IPS-NIHi7 (cell line): Measurements from ENCODE around the gene MCF2L2.
"Not testable (repeated sequence)": the region's sequence is repeated elsewhere in the genome, so short reads cannot be mapped to it uniquely, and the experiment has no call there.

Experiments used
- DNase-seq: peaks from one replicate; pipeline ENCODE4 v3.0.0; 2012; ENCODE audit warnings: mixed read lengths; ENCODE audit errors: extremely low spot score

The MCF2L2 gene

DNA sequence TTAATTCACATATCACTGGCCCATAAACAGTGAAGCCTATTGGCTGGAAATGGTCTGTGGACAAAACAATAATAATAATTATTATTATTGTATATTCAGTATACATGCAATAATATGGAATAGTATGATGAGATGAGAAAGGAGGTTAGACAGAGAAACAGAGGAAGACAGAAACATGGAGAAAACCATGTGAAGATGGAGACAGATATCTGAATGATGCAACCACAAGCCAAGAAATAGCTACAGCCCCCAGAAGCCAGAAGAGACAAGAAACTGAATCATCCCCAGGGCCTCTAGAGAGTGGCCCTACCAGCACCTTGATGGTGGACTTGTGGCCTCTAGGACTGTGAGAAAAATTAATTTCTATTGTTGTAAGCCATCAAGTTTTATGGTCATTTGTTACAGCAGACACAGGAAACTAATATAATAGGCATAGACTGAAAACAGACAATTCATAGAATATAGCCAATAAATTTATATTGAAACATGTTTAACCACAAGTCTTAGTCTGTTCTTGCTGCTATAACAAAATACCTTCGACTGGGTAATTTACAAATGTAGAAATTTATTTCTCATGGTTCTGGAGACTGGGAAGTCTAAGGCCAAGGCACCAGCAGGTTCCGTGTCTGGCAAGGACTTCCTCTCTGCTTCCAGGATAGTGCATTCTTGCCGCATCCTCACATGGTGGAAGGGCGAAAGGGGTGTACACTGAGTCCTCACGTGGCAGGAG lies 31.6 kb downstream of the MCF2L2 start:
- no peak for DNase-seq

DNA sequence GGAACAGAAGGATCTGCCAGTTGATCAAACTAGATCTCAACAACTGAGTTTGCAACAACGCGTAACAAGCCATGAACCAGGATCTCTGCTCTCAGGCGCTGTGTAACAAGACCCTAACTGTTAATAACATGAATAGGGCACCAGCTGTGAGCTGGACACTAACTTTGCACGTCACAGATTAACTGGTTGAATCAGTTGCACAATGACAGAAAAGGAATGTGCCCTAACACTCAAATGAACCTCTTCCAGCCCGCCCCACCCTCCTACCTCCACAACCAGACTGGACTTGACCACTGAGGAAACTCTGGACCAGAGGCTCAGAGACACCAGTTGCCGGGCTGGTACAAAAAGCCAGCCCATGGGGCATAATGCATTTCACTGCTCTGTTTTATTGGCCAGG lies 34.3 kb downstream of the MCF2L2 start:
- no peak for DNase-seq

DNA sequence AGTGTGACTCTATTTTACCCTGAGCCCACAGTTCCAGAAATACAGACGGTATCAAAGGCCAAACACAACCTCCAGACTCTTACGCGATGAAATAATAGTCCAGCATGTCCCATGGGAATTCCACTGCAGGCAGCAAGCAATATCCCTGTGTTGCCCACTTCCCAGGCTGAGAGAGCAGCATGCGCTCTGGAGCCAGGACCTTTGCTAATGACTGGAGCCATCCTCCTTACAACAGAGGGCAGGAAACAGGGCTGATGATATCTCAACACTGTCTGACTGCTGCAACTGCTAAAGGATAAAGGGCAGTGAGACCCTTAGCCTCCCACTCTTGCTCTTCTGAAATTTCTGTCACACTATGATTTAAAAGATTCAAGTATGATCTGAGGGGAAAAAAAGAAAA lies 34.8 kb downstream of the MCF2L2 start:
- no peak for DNase-seq

DNA sequence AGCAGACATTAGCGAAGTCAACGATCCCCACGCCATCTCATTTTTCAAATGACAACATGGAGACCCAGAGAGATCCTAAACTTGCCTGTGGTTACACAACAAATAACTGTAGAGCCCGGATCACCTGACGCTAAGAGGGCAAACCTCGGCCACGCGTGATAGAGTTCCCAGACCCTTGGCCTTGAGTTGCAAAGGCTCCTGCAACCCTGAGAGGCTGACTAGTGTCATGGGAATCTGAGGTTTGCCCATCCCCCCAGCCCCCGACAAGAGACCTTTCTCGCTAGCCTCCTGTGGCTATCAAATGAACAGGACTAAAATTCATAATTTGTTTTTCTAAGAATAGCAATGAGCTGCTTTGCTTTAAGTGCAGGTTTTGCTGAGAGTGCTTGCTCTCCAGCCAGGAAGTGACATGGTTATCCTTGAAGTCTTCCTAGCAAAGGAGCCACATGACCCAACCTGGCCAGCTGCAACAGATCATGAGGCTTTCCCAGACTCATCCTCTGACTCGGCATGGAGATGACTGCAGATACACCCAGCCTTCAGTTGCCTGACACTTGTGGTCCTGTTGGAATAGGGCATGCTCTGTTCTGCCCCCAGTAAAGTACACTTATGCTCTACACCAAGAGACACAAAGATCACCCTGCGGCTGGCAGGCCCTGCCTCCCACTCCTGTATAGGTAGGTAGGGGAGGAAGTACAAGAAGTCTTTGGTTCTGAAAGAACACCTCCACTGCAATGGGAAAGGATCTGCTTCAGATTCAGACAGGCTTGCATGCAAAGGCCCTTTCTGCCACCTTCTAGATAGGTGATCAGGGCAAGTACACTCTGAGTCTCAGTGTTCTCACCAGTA lies 36.0 kb downstream of the MCF2L2 start:
- no peak for DNase-seq

DNA sequence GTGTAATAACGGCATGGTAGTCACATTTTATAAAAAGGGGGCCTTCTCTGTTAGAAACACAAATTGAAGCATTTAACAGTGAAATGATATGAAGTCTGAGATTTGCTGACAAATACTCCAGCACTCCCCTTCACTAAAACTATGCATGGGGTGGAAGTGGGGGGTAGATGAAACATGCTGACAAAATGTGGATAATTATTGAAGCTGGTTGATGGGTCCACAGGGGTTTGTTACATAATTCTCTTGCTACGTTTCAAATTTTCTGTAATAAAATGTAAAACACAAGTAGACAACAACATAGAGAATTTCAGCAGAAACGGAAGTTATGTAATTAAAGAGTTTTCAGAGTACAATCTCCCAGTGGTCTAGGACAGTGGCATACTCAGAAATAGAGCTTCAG lies 37.0 kb downstream of the MCF2L2 start:
- DNase-seq, result no peak

DNA sequence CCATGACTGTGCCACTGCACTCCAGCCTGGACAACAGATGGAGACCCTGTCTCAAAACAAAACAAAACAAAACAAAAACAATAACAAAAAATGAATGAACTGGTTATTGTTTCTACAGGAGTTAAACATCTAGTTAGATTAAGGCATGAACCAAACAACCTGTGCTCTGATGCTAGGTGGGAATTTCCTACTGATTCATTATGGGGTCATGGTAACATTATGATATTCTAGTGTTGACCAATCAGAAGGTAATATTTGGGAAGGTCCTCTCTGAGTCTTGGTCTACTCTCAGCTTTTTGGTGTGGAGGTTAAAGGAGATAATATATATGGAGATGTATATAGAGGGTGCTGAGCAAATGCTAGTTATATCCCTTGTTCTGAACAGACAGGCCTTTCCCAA lies 37.6 kb downstream of the MCF2L2 start:
- DNase-seq, result no peak

DNA sequence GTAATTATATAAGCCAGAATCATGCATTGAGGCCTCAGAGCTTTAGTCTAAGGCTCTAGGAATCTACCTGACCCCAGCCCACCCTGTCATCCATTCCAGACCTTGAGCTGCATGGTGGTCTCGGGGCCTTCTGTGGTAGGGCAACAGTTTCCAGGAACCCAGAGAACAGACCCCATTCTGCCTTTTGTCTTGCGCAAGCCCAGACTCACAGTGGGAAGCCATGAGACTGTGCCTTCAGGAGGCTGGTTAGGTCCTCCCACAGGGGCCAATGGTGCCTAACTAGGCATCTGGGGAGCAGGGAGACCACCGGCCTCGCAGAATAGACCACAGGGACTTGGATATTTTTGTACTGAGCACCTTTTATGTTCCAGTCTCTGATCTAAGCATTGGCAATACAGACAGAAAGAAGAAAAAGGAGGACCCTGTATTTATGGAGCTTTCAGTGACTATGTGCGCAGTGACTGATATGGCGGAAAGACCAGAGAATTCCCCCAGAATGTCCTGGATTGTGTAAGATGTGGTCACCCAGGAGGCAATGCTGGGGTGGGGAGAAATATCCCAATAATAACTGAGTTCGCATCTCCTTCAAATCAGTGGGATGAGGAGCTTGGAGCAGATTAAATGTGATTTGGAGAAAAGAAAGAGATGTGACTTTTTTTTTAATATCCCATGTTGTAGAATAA lies 40.1 kb downstream of the MCF2L2 start:
- DNase-seq, result no peak

DNA sequence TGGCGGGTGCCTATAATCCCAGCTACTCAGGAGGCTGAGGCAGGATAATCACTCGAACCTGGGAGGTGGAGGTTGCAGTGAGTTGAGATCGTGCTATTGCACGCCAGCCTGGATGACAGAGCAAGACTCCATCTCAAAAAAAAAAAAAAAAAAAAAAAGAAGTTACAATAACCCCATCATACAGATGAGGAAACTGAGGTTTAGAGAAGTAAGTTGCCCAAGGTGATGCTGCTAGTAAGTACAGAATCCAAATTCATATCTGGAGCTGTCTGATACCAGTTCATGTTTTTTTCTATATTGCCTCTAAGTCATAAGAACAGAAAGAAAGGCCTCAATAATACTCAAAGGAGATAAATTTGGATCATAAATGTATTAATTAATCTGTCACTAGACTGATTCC lies 40.6 kb downstream of the MCF2L2 start:
- DNase-seq, result no peak

DNA sequence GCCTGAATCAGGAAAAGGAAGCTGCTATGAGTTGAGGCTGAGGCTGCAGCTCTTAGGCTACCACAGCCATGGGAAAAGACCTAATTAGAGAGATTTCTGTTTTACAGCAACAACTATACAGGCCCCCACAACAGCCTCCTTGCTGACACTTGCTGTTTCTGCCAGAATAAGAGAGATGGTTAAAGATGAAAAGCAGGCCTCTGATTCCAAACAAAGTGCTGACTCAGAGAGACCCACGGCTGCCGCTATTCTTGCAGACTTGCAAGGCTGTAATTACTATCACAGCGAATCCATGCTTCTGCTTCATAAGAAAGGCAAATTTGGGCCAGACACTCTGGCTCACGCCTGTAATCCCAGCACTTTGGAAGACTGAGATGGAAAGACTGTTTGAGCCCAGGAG lies 41.8 kb downstream of the MCF2L2 start:
- no peak for DNase-seq

DNA sequence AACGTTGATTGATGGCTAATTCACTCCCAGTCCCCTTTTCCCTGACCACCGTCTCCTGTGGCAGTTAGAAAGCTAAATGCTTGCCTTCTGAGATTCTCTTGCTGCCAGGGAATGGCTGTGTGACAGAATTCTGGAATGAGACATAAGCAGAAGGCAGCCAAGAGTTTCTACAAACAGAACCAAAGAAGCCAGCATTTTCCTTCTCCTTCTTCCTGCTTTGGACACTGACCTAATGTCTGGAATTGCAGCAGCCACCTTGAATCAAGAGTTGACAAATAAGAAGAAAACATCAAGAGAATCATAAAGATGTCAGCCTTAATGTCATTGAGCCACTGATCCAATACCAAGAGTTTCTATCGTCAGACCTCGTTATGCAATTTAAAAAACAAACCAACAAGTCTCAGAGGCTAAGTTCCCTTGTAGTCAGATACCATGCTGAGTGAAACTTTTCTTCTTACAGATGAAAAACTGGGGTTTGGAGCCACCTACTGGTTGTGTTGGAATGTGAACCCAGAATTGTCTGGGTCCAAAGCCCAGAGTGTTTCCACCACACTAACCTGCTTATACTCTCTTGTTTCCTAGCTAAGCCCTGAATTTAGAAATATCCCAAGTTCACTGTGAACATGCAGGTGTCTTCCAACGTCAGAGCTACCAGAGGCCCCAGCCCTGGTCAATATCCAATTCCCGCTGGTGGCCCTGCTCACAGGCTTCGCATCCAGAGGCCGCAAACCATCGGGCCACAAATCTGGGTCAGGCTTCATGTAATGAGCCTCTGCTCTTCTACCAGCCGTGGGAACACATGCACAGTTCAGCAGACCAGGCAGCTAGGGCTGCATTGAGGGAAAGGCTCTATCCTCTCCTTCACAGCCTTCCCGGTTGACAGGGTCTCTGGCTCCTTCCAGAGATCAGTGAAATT lies 42.5 kb downstream of the MCF2L2 start:
- DNase-seq, result peak; percentile 69

DNA sequence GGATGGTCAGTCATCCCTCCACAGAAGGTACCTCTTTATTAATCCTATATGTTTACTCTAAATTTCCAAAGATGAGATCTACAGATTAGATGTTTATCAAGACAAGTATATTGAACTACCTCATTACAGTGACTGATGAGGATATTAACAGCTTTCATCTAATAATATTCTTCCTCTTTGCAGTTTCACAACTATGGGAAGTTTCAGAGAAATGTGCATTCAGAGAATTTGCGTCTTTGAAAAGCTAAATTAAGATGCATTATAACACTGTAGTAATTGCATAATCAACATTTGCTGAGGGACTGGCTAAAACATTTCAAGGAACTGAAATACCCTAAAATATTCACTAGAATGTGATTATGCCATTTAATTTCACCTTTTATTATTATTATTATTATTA lies 46.7 kb downstream of the MCF2L2 start:
- no peak for DNase-seq

DNA sequence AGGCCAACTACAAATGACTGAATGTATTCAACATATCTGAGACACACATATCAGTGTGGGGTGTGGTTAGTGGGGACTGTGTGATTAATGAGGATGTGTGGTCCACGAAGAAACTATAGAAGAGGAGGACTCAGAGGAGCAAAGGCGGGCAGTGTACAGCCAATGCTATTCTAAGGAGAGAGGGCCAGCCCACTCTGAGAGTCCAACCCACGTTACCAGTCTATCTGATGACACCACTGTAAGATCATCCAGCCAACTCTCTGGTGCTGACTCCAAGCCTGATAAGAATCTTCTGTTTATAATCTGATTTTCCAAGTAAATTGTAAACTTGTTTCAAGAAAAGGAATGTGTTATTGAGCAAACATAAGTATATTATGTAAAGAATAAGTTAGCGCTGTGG lies 47.2 kb downstream of the MCF2L2 start:
- no peak for DNase-seq

DNA sequence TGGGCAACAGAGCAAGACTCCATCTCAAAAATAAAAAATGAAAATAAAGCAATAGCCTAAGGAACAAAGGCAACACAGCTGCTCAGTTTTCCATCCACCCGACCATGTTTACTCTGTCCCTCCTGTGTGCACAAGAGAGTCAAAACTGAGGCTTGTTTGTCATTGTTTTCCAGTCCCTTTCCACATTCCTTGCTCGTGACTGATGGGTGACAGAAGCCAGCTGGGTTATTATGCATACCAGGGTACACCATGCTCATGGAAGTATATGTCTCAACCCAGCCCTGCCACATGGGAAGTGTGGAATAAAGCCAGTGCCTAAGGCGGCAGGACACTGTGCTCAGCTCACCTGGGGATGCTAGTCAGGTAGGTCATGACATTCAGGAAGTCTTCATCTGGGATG lies 49.5 kb downstream of the MCF2L2 start:
- DNase-seq, result no peak

DNA sequence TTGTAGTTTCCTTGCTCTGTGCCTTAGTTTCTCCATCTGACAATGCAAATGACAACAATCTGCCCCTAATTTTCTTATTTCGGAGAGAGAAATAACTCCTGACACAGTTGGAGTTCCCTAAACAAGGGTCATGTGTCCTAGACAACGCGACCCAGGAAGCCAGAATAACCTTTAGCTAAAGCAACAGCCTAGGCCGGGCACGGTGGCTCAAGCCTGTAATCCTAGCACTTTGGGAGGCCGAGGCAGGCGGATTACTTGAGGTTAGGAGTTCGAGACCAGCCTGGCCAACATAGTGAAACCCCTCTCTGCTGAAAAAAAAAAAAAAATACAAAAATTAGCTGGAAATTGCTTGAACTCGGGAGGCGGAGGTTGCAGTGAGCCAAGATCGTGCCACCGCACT lies 49.9 kb downstream of the MCF2L2 start:
- DNase-seq, result no peak

DNA sequence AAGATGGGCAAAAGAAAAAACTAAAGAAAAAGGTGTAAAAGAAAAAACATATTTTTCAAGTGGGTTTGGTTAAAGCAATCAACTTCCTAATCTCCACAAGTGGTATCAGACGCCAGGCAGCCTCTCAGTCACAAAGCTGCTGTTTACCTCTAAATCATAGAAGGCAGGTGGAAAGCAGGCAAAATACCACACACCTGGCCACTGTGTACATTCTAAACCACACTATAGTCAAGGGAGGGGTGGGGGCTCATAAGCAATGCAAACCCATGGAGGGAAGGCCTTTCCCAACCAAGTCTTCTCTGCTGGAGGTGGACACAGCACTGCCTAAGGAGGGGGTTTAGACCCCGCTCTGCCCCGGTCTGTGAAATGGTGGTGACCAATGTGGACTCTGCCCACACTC lies 50.4 kb downstream of the MCF2L2 start:
- DNase-seq, result no peak

DNA sequence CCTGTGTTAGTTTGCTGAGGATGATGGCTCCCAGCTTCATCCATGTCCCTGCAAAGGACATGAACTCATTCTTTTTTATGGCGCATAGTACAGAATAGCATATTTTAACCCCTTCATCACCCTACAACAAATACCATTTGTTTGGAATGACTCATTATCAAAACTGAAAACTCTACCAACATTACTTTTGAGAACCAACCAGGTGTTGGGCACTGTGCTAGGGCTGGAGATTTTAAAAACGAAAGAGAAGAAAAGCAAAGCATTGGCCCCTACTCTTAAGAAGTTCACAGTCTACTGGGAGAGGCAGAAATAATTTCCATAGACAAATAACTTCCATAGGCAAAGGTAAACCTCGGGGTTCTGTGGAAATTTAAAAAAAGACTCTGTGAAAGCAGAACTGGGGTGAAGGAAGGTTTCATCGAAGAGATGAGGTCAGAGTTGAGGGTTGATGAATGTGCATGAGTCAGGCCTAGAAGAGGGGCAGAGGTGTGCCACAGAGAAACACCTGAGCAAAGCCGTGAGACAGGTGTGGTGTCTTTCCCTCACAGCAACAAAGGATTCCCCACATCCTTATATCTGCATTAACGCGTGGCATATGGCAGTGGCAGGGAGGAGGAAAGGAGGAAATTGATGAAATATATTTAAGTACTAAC lies 51.0 kb downstream of the MCF2L2 start:
- no peak for DNase-seq

DNA sequence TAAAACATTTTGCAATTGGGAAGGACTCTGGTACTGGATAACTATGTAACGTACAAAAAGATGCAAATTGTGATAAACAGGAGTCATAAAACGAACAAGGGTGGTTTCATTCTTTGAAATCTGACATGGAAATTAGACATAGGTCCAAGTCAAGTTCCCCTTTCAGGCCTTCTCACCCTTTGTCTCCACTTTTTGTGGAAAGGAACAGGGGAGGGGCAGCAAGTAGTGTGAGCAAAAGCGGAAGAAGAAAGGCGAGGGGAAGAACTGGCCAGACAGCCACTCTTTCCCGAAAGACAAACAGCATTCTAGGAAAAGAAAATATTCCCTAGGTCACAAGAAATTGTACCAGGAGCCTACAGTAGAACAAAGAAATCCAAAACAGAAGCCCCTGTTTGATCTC lies 52.6 kb downstream of the MCF2L2 start:
- DNase-seq, result no peak

DNA sequence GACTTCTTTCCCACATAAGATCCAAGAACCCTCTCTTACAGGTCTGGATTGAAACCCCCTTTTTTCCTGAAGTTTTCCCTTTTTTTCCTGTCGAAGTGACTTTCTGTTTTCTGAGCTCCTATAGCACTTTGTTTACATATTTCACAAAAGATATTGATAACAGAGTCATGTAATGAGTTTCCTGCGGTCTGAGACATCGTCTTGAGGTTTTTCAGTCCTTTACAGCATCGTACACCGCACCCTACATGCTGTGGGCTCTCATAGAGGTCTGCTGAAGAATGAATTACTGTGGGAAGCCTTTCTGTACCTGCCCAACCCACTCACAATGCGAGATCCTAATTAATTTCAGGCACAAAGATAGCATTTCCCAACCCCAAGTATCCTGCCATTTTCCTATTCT lies 53.1 kb downstream of the MCF2L2 start:
- DNase-seq, result no peak

DNA sequence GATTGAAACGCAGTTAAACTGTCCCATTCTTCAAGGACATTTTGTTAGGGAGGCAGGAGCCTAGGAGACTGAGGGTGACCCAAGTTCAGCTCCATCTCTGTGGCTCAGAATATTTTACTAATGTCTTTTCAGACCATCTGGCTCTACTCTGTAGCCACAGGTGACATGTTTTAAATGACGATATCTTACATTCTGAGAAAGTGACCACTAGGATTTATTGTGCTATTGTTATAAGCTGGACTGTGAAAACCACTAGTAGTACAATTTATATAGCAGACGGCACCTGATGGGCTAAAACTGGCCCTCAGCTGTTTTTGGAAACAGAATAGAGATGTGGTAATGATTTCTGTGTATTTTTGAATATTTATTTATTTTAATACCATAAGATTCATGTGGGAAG lies 55.5 kb downstream of the MCF2L2 start:
- no peak for DNase-seq

DNA sequence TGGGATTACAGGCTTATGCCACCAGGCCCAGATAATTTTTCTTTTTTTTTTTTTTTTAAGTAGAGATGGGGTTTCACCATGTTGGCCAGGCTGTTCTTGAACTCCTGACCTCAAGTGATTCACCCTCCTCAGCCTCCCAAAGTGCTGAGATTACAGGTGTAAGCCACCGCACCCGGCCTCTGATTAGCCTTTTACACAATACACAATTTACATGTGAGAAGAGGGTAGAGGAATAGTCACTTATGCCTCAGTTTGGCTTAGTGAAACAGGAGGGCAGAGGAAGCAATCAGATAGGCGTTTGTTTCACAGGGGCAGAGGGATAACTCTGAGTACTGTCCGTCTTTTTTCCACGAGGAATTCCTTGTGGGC lies 56.8 kb downstream of the MCF2L2 start:
- DNase-seq, result not testable (repeated sequence)

DNA sequence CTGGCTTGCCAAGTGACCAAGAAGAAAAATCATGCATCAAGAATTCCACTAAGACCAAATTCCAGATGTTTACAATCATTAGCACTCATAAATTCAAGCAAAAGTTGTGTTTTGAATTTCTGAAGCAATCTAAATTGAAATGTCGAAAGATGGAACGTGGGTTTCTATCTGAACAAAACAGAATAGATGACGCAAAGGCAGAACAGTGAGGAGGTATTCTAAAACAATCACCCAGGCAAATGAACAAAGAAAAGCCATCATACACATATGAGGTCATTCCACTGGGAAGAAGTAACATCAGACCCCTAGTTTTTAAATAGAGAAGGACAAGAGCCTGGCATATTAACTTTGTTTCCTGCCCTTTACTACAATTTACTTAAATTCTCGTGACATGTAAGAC lies 58.0 kb downstream of the MCF2L2 start:
- DNase-seq, result no peak
